H9 (cell line): ENCODE data around the gene MRC2. TPM values are rescaled to one million over a fixed set of nuclear protein-coding genes. Genes with fewer than 3 reads are reported as not detected.
A peak's percentile ranks its signal among the peaks of the same experiment; 100 is the strongest.

Source experiments
- DNase-seq: peaks from one replicate; pipeline ENCODE4 v3.0.0-alpha.2; 2017
- H2AFZ ChIP-seq: one replicate; pipeline ENCODE4 v1.6.1; 2013; ENCODE audit warnings: mild to moderate bottlenecking, low read length, control low read depth, moderate library complexity
- H2AK5ac ChIP-seq: 2 replicates; pipeline ENCODE4 v1.6.1; 2013; ENCODE audit warnings: low read length, control low read depth, mixed read lengths; ENCODE audit not compliant: insufficient read length
- H2BK120ac ChIP-seq: one replicate; pipeline ENCODE4 v1.6.1; 2013; ENCODE audit warnings: low read depth, mild to moderate bottlenecking, low read length, control low read depth, inconsistent platforms; ENCODE audit not compliant: poor library complexity, severe bottlenecking
- H2BK12ac ChIP-seq: 2 replicates; pipeline ENCODE4 v1.6.1; 2013; ENCODE audit warnings: low read length, control low read depth, mixed read lengths, low read depth; ENCODE audit not compliant: insufficient read length
- H2BK15ac ChIP-seq: 2 replicates; pipeline ENCODE4 v1.6.1; 2013; ENCODE audit warnings: low read depth, low read length, control low read depth
- H2BK20ac ChIP-seq: one replicate; pipeline ENCODE4 v1.6.1; 2013; ENCODE audit warnings: low read depth, mild to moderate bottlenecking, low read length, control low read depth, inconsistent platforms; ENCODE audit not compliant: poor library complexity, severe bottlenecking
- H2BK5ac ChIP-seq: 2 replicates; pipeline ENCODE4 v1.6.1; 2013; ENCODE audit warnings: low read length, control low read depth, mixed read lengths; ENCODE audit not compliant: insufficient read length
- H3K14ac ChIP-seq: 2 replicates; pipeline ENCODE4 v1.6.1; 2013; ENCODE audit warnings: low read length, control low read depth; ENCODE audit not compliant: insufficient read depth
- H3K18ac ChIP-seq: 2 replicates; pipeline ENCODE4 v1.6.1; 2013; ENCODE audit warnings: low read depth, mild to moderate bottlenecking, mixed read lengths, low read length, control low read depth; ENCODE audit not compliant: insufficient read length
- H3K23ac ChIP-seq: 2 replicates; pipeline ENCODE4 v1.6.1; 2013; ENCODE audit warnings: low read length, control low read depth, mixed read lengths, low read depth; ENCODE audit not compliant: insufficient read length
- H3K23me2 ChIP-seq: 2 replicates; pipeline ENCODE4 v1.6.1; 2013; ENCODE audit warnings: low read depth, mild to moderate bottlenecking, mixed read lengths, low read length, control low read depth; ENCODE audit not compliant: insufficient read length, poor library complexity, severe bottlenecking
- H3K27ac ChIP-seq: 2 replicates; pipeline ENCODE4 v1.5.1; 2013; ENCODE audit warnings: low read length, control low read depth, mixed read lengths, low read depth; ENCODE audit not compliant: insufficient read length
- H3K27me3 ChIP-seq: 2 replicates; pipeline ENCODE4 v1.6.1; 2013; ENCODE audit warnings: low read length, control low read depth, inconsistent platforms; ENCODE audit not compliant: insufficient read depth
- H3K4ac ChIP-seq: 2 replicates; pipeline ENCODE4 v1.6.1; 2013; ENCODE audit warnings: low read depth, mild to moderate bottlenecking, control low read depth, inconsistent platforms, low read length, moderate library complexity
- H3K4me1 ChIP-seq: 2 replicates; pipeline ENCODE4 v1.6.1; 2013; ENCODE audit warnings: low read length, control low read depth, inconsistent platforms; ENCODE audit not compliant: insufficient read depth
- H3K4me2 ChIP-seq: 2 replicates; pipeline ENCODE4 v1.6.1; 2013; ENCODE audit warnings: low read length, control low read depth, mixed read lengths; ENCODE audit not compliant: insufficient read length, insufficient read depth
- H3K56ac ChIP-seq: 2 replicates; pipeline ENCODE4 v1.6.1; 2013; ENCODE audit warnings: low read depth, mild to moderate bottlenecking, mixed read lengths, low read length, control low read depth; ENCODE audit not compliant: insufficient read length
- H3K79me1 ChIP-seq: 2 replicates; pipeline ENCODE4 v1.6.1; 2013; ENCODE audit warnings: low read depth, mild to moderate bottlenecking, moderate library complexity, low read length, control low read depth, inconsistent platforms; ENCODE audit not compliant: insufficient read depth, poor library complexity, severe bottlenecking
- H3K79me2 ChIP-seq: 2 replicates; pipeline ENCODE4 v1.6.1; 2013; ENCODE audit warnings: low read length, control low read depth, inconsistent platforms; ENCODE audit not compliant: insufficient read depth
- H3K9ac ChIP-seq: 2 replicates; pipeline ENCODE4 v1.6.1; 2013; ENCODE audit warnings: low read length, control low read depth, mixed read lengths; ENCODE audit not compliant: insufficient read length; ENCODE audit errors: extremely low read depth
- H3K9me3 ChIP-seq: one replicate; pipeline ENCODE4 v1.6.1; 2013; ENCODE audit warnings: low read depth, low read length, inconsistent platforms; ENCODE audit not compliant: control insufficient read depth
- H3T11ph ChIP-seq: one replicate; pipeline ENCODE4 v1.6.1; 2013; ENCODE audit warnings: mild to moderate bottlenecking, low read length, control low read depth, inconsistent platforms
- H4K20me1 ChIP-seq: one replicate; pipeline ENCODE4 v1.6.1; 2013; ENCODE audit not compliant: control insufficient read depth, insufficient read length, insufficient read depth
- H4K5ac ChIP-seq: 2 replicates; pipeline ENCODE4 v1.6.1; 2013; ENCODE audit warnings: low read depth, mild to moderate bottlenecking, mixed read lengths, low read length, control low read depth; ENCODE audit not compliant: insufficient read length
- H4K8ac ChIP-seq: replicated peaks from 2 replicates; pipeline ENCODE4 v1.6.1; 2013; ENCODE audit warnings: low read length, control low read depth, mixed read lengths, low read depth; ENCODE audit not compliant: insufficient read length
- H4K91ac ChIP-seq: 2 replicates; pipeline ENCODE4 v1.6.1; 2013; ENCODE audit warnings: low read depth, mild to moderate bottlenecking, moderate library complexity, mixed read lengths, low read length, control low read depth; ENCODE audit not compliant: insufficient read length
- H3K27ac Mint-ChIP-seq, 3 experiments: 2 replicates in 2 of 3; 3 replicates in 1 of 3; pipeline ENCODE4 v1.8.0; 2020 to 2021; ENCODE audit warnings: mixed read lengths in 3 of 3, mild to moderate bottlenecking in 1 of 3, moderate library complexity in 1 of 3
- H3K27me3 Mint-ChIP-seq: 2 replicates; pipeline ENCODE4 v1.8.0; 2021; ENCODE audit warnings: low read depth, mild to moderate bottlenecking, moderate library complexity, mixed read lengths
- H3K36me3 Mint-ChIP-seq, 3 experiments: 2 replicates in 2 of 3; 3 replicates in 1 of 3; pipeline ENCODE4 v1.8.0; 2020 to 2021; ENCODE audit warnings: low read depth in 3 of 3, mixed read lengths in 3 of 3; ENCODE audit not compliant: insufficient read depth in 1 of 3
- H3K4me1 Mint-ChIP-seq, 2 experiments: 2 replicates each; pipeline ENCODE4 v1.8.0; 2020; ENCODE audit warnings: mixed read lengths in 2 of 2
- H3K4me3 Mint-ChIP-seq, 2 experiments: 2 replicates in 1 of 2; 3 replicates in 1 of 2; pipeline ENCODE4 v1.8.0; 2020 to 2021; ENCODE audit warnings: mild to moderate bottlenecking in 2 of 2, mixed read lengths in 2 of 2, moderate library complexity in 1 of 2
- H3K9me3 Mint-ChIP-seq, 2 experiments: 2 replicates in 1 of 2; 3 replicates in 1 of 2; pipeline ENCODE4 v1.8.0; 2020; ENCODE audit warnings: mild to moderate bottlenecking in 2 of 2, mixed read lengths in 2 of 2, moderate library complexity in 1 of 2
- CTCF ChIP-seq: fragments of 200-600 bp; sonication (generic); conservative IDR thresholded peaks from 3 replicates; pipeline ENCODE4 v1.8.0; 2021; ENCODE audit warnings: antibody characterized with exemption, mild to moderate bottlenecking
- WGBS: extraction: QIAGEN DNeasy Blood & Tissue Kit; methylation state at CpG from one replicate; pipeline ENCODE4 v1.1.7; 2013; ENCODE audit warnings: missing lambda C conversion rate, low lambda C conversion rate, mixed read lengths; ENCODE audit not compliant: insufficient read length; ENCODE audit errors: extremely low coverage; 5-methylcytosine and 5-hydroxymethylcytosine counted together
- total RNA-seq: library from RNA; stranded (reverse); gene quantifications from 2 replicates; pipeline ENCODE4 v1.2.1, GENCODE V29; 2021

MRC2 gene
- total RNA-seq, 1 experiment from 2014 or later = 18.7 TPM

GRCh38 chr17:62712171-62712581 is 84.7 kb downstream of the MRC2 start:
- H3K36me3 Mint-ChIP-seq = peaks cover 7 to 24% (median 19%) of the 10 kb centered on the region in 3 experiments
- H3K27me3 ChIP-seq = no peaks in the 10 kb centered on the region
- H3K79me1 ChIP-seq = no peaks in the 10 kb centered on the region
- no peaks in the 10 kb centered on the region for H3K4me1 ChIP-seq
- no peaks in the 10 kb centered on the region for H3K23me2 ChIP-seq
- no peak overlapping the region for H3T11ph ChIP-seq
- peaks cover 19% of the 10 kb centered on the region for H3K27me3 Mint-ChIP-seq
- peak; percentile 24 for DNase-seq
- no peaks in the 10 kb centered on the region for H3K9me3 ChIP-seq
- H3K4me2 ChIP-seq = no peak overlapping the region
- H3K18ac ChIP-seq = no peak overlapping the region
- WGBS = no CpG with 5 or more reads among the region's 8 CpGs
- no peak overlapping the region for H4K5ac ChIP-seq
- no peak overlapping the region for H3K4me3 Mint-ChIP-seq
- H3K14ac ChIP-seq = no peak overlapping the region
- H4K20me1 ChIP-seq = no peaks in the 10 kb centered on the region
- no peak overlapping the region for H2BK20ac ChIP-seq
- H2BK120ac ChIP-seq = no peak overlapping the region
- peak overlapping the region; percentile 40 for H3K56ac ChIP-seq
- no peak overlapping the region for H3K27ac Mint-ChIP-seq
- no peak overlapping the region for H2BK5ac ChIP-seq
- H3K27ac ChIP-seq = no peak overlapping the region
- no peak overlapping the region for H2AFZ ChIP-seq
- H4K91ac ChIP-seq = no peak overlapping the region
- no peak overlapping the region for H3K4ac ChIP-seq
- no peaks in the 10 kb centered on the region for H3K79me2 ChIP-seq
- no peak overlapping the region for H3K23ac ChIP-seq
- no peak overlapping the region for H4K8ac ChIP-seq
- H3K9me3 Mint-ChIP-seq = peaks cover 16 to 24% of the 10 kb centered on the region in 2 experiments
- no peak overlapping the region for H2AK5ac ChIP-seq
- no peak overlapping the region for H2BK12ac ChIP-seq
- H2BK15ac ChIP-seq = no peak overlapping the region
- peaks cover 15 to 20% of the 10 kb centered on the region in 2 experiments for H3K4me1 Mint-ChIP-seq
- TF ChIP-seq CTCF = no peak
- H3K9ac ChIP-seq = no peak overlapping the region
